T-cell (primary cell): ENCODE measurements around the gene FECH. TPM values are rescaled to one million over a fixed set of nuclear protein-coding genes. Genes with fewer than 3 reads are reported as not detected.

ENCODE experiments used
- ATAC-seq, 4 experiments: fragments of 200-7000 bp in 3 of 4; fragments of 150-1000 bp in 1 of 4; cut with Tn5 transposase; replicated peaks in 1 of 4; 1 replicate in 3 of 4; 2 replicates in 1 of 4; pipeline ENCODE4 v1.10.0; 2021; ENCODE audit warnings: moderate library complexity in 3 of 4, mild to moderate bottlenecking in 2 of 4, moderate number of reproducible peaks in 1 of 4
- CTCF ChIA-PET, 2 donors: fragments of 300-600 bp; sonication (Branson Sonifier 250); formaldehyde crosslinking; loops; one replicate each; lab custom pipeline; 2022; ENCODE audit warnings: antibody characterized with exemption in 2 of 2; lab: Charles Lee
- POLR2A ChIA-PET, 2 donors: fragments of 300-600 bp; sonication (Branson Sonifier 250); formaldehyde crosslinking; loops; one replicate each; lab custom pipeline; 2022; ENCODE audit warnings: antibody characterized with exemption in 2 of 2; lab: Charles Lee
- DNase-seq, 35 experiments: peaks; one replicate each; pipeline versions ENCODE4 v3.0.0 to v3.0.0-alpha.2; 2013 to 2023
- H3K27ac ChIP-seq: one replicate; pipeline ENCODE4 v1.5.1; 2013; ENCODE audit warnings: low read length
- H3K27me3 ChIP-seq, 2 experiments: replicated peaks in 1 of 2; 1 replicate in 1 of 2; 2 replicates in 1 of 2; pipeline versions ENCODE4 v1.6.1 to v1.7.0; 2013; ENCODE audit warnings: low read length in 1 of 2, mixed read lengths in 1 of 2; ENCODE audit not compliant: control insufficient read depth in 2 of 2, insufficient read depth in 2 of 2; ENCODE audit errors: extremely low read depth in 1 of 2
- H3K36me3 ChIP-seq, 2 donors: 1 replicate in 1 of 2; 2 replicates in 1 of 2; pipeline versions ENCODE4 v1.6.1 to v1.7.0; 2013; ENCODE audit warnings: low read length in 1 of 2; ENCODE audit not compliant: control insufficient read depth in 2 of 2, insufficient read depth in 1 of 2; ENCODE audit errors: extremely low read depth in 1 of 2
- H3K4me1 ChIP-seq, 2 experiments: 1 replicate in 1 of 2; 2 replicates in 1 of 2; pipeline versions ENCODE4 v1.6.1 to v1.7.0; 2013; ENCODE audit warnings: low read length in 2 of 2, mixed read lengths in 1 of 2; ENCODE audit not compliant: insufficient read depth in 2 of 2, control insufficient read depth in 1 of 2; ENCODE audit errors: extremely low read depth in 1 of 2
- H3K4me3 ChIP-seq, 2 donors: 1 replicate in 1 of 2; 2 replicates in 1 of 2; pipeline versions ENCODE4 v1.5.1 to v1.7.0; 2013; ENCODE audit warnings: mild to moderate bottlenecking in 2 of 2, low read length in 1 of 2, moderate library complexity in 1 of 2; ENCODE audit not compliant: control insufficient read depth in 1 of 2; ENCODE audit errors: extremely low read depth in 1 of 2
- H3K9me3 ChIP-seq: 2 replicates; pipeline ENCODE4 v1.7.0; 2013
- H3K27ac Mint-ChIP-seq, 2 donors: one replicate each; pipeline ENCODE4 v1.8.0; 2020 to 2021; ENCODE audit warnings: mild to moderate bottlenecking in 2 of 2, mixed read lengths in 2 of 2
- H3K27me3 Mint-ChIP-seq, 2 donors: one replicate each; pipeline ENCODE4 v1.8.0; 2021 to 2022; ENCODE audit warnings: mixed read lengths in 2 of 2
- H3K36me3 Mint-ChIP-seq: one replicate; pipeline ENCODE4 v1.8.0; 2021; ENCODE audit warnings: mixed read lengths
- H3K4me1 Mint-ChIP-seq, 3 donors: one replicate each; pipeline ENCODE4 v1.8.0; 2020 to 2022; ENCODE audit warnings: mixed read lengths in 3 of 3, mild to moderate bottlenecking in 1 of 3
- H3K4me3 Mint-ChIP-seq, 3 donors: one replicate each; pipeline ENCODE4 v1.8.0; 2020 to 2022; ENCODE audit warnings: mild to moderate bottlenecking in 3 of 3, mixed read lengths in 3 of 3, moderate library complexity in 3 of 3
- H3K9me3 Mint-ChIP-seq, 3 donors: one replicate each; pipeline ENCODE4 v1.8.0; 2020 to 2022; ENCODE audit warnings: mixed read lengths in 3 of 3
- WGBS: methylation state at CpG from one replicate; pipeline ENCODE4 v1.1.5; 2013; ENCODE audit warnings: missing lambda C conversion rate; ENCODE audit not compliant: insufficient coverage; 5-methylcytosine and 5-hydroxymethylcytosine counted together
- total RNA-seq, 35 experiments: library from RNA in 6 of 35; stranded (reverse) in 6 of 35; fragments of 120-200 nt in 1 of 35; gene quantifications; one replicate each; pipeline versions ENCODE4 v1.2.1 to v1.2.4 and lab custom pipeline; 2013 to 2026

The FECH gene
- total RNA-seq, 5 donors from 2014 or later (not counting 1 experiment from before 2014, with no cell fraction given), result 9.6 to 16.2 (median 14.4) TPM

DNA sequence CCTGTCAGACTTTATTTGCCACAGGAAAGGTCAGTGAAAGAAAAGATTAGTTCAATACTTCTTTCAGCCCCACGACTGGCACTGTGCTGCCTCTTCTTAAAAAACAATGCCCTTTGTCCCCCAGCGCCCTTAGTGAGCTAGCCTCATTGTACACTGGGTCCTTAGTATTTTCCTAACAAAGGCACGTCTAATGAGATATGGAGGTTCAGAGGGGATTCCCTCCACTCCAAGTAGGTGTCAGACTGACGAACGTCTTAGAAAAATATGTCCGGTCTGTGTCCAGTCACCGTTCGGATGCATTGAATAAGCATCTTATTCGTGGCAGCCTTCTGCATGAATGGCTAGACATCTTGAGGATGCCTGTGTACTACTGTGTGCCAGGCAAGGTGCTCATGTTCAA is 1.1 kb downstream of the FECH start:
- ChIA-PET POLR2A (interaction anchor here in 1 of 2 donors (0.6 kb wide), 3 partner anchors 61 to 1236 kb away, joined by 3 to 6 read pairs (median 3); no protein-coding TSS in a partner anchor), CTCF (interaction anchor here in 1 of 2 donors (0.6 kb wide), 1 partner anchor 31 kb away, joined by 4 read pairs; no protein-coding TSS in a partner anchor)
- ATAC-seq (no peak), DNase-seq (no peak)
- peaks cover 0 to 3% of the 10 kb centered on the region in 2 donors for H3K36me3 ChIP-seq
- Mint-ChIP-seq H3K36me3 (peaks cover 10% of the 10 kb centered on the region), H3K27ac (peak overlapping the region in 1 of 2 donors; percentile 82), H3K4me1 (peaks cover 32 to 38% (median 35%) of the 10 kb centered on the region in 3 donors), H3K9me3 (no peaks in the 10 kb centered on the region), H3K27me3 (no peaks in the 10 kb centered on the region), H3K4me3 (peak overlapping the region; percentile 82 to 88 (median 84))
- H3K4me3 ChIP-seq, result peak overlapping the region in 1 of 2 donors; percentile 65
- no peaks in the 10 kb centered on the region for H3K9me3 ChIP-seq
- H3K4me1 ChIP-seq, result peaks cover 0 to 26% of the 10 kb centered on the region in 2 experiments
- H3K27me3 ChIP-seq, result no peaks in the 10 kb centered on the region
- H3K27ac ChIP-seq, result no peak overlapping the region
- WGBS, result 84% methylated on average over 6 of the region's 9 CpGs

DNA sequence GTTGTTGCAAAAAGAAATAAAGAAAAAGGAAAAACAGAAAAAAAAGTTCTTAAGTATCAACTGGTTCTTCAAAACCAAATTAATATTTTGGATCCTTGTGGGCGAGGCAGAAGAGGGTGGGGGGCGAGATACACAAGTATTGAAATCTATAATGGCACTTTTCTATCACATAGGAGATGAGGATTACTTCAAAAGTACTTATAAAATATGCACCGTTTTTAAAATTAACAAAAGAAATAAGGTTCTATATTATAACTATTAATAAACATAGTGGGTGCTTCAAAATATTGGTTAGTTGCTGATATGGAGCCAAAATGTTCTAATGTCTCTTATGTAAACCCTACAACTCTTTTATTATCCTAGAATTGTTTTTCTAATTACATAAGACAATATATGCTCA is 2.1 kb downstream of the FECH start:
- Histone ChIP-seq H3K27me3 (no peaks in the 10 kb centered on the region), H3K4me1 (peaks cover 5 to 33% of the 10 kb centered on the region in 2 experiments), H3K36me3 (peaks cover 0 to 7% of the 10 kb centered on the region in 2 donors), H3K27ac (no peak overlapping the region), H3K4me3 (no peak overlapping the region), H3K9me3 (no peaks in the 10 kb centered on the region)
- Mint-ChIP-seq H3K36me3 (peaks cover 19% of the 10 kb centered on the region), H3K27me3 (no peaks in the 10 kb centered on the region), H3K4me1 (peaks cover 41 to 46% (median 42%) of the 10 kb centered on the region in 3 donors), H3K9me3 (no peaks in the 10 kb centered on the region), H3K27ac (no peak overlapping the region), H3K4me3 (peak overlapping the region; percentile 13 to 88 (median 57))
- CTCF ChIA-PET, result no interaction called here
- ATAC-seq (no peak), DNase-seq (no peak)
- POLR2A ChIA-PET, result interaction anchor here in 1 of 2 donors (0.7 kb wide), 1 partner anchor 906 kb away, joined by 4 read pairs; no protein-coding TSS in a partner anchor
- WGBS, result no CpG with 5 or more reads among the region's 3 CpGs

DNA sequence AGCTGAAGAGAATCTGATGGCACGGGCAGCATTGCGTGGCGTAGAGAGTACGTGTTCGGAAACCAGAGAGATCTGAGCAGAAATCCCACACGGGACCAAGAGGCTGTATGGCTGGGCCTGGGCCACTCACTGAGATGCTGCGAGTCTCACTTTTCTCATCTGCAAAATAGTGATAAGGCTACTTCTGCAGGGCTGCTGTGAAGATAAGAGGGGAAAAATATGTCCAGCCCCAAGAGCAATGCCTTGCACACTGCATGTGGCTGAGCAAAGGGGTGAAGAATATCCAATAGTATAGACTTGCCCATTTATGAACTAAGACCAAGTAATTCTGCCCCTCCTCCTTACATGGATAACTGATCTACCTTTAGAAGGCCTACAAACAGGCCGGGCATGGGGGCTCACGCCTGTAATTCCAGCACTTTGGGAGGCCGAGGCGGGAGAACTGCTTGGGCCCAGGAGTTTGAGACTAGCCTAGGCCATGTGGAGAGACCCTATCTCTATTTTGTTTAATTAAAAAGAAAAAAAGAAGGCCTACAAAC is 3.1 kb downstream of the FECH start:
- no peak for DNase-seq
- peaks cover 5 to 33% of the 10 kb centered on the region in 2 experiments for H3K4me1 ChIP-seq
- H3K36me3 ChIP-seq, result peaks cover 0 to 10% of the 10 kb centered on the region in 2 donors
- no peaks in the 10 kb centered on the region for H3K27me3 Mint-ChIP-seq
- no peak overlapping the region for H3K4me3 Mint-ChIP-seq
- H3K4me1 Mint-ChIP-seq, result peaks cover 42 to 46% (median 43%) of the 10 kb centered on the region in 3 donors
- ATAC-seq, result no peak
- no peaks in the 10 kb centered on the region for H3K9me3 Mint-ChIP-seq
- no peak overlapping the region for H3K27ac Mint-ChIP-seq
- H3K4me3 ChIP-seq, result no peak overlapping the region
- peaks cover 21% of the 10 kb centered on the region for H3K36me3 Mint-ChIP-seq
- H3K27me3 ChIP-seq, result no peaks in the 10 kb centered on the region
- H3K9me3 ChIP-seq, result no peaks in the 10 kb centered on the region
- ChIA-PET CTCF (interaction anchor here in 1 of 2 donors (0.6 kb wide), 1 partner anchor 38 kb away, joined by 7 read pairs; no protein-coding TSS in a partner anchor), POLR2A (no interaction called here)
- no peak overlapping the region for H3K27ac ChIP-seq
- WGBS, result 94% methylated on average over 7 of the region's 11 CpGs

DNA sequence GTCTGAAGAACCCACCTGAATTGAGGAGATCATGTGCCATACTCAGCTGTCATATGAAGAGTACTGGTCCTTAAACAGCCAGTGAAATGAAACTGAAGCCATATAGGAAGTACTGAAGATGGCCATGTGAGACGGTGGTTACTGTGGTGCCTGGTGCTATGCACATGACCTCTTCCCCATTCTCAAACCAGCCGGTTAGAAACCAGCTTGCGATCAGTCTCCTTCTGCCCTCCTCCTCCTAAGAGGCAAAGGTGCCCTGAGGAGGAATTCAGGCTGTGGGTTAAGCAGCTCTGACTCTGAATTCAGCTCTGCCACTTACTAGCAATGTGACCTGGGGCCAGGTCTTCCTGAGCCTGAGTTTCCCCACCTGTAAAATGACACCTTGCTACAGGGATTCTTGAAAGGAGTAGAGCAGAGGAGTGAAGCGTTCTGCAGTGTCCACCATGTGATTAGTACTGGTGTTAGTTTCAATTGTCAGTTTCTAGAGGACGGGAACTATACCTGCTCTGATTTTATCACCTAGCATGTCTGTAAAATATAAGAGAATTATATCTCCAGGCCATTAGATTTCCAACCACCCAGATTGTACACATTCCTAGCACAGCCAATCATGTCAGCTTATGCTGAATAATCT is 5.1 kb downstream of the FECH start:
- Mint-ChIP-seq H3K4me1 (peaks cover 37 to 43% (median 41%) of the 10 kb centered on the region in 3 donors), H3K27me3 (no peaks in the 10 kb centered on the region), H3K36me3 (peaks cover 30% of the 10 kb centered on the region), H3K9me3 (no peaks in the 10 kb centered on the region), H3K27ac (no peak overlapping the region), H3K4me3 (no peak overlapping the region)
- Histone ChIP-seq H3K27ac (no peak overlapping the region), H3K4me1 (peaks cover 5 to 28% of the 10 kb centered on the region in 2 experiments), H3K36me3 (peaks cover 0 to 22% of the 10 kb centered on the region in 2 donors), H3K4me3 (no peak overlapping the region), H3K27me3 (no peaks in the 10 kb centered on the region), H3K9me3 (no peaks in the 10 kb centered on the region)
- ATAC-seq (peak in 2 of 4 experiments; percentile 22 to 67), DNase-seq (peak in 8 of 35 experiments; percentile 6 to 38 (median 15))
- ChIA-PET POLR2A (no interaction called here), CTCF (interaction anchor here (0.7 kb wide), 2 partner anchors 19 to 23 kb away, joined by 3 to 4 read pairs; no protein-coding TSS in a partner anchor)
- WGBS, result no CpG with 5 or more reads among the region's 5 CpGs

DNA sequence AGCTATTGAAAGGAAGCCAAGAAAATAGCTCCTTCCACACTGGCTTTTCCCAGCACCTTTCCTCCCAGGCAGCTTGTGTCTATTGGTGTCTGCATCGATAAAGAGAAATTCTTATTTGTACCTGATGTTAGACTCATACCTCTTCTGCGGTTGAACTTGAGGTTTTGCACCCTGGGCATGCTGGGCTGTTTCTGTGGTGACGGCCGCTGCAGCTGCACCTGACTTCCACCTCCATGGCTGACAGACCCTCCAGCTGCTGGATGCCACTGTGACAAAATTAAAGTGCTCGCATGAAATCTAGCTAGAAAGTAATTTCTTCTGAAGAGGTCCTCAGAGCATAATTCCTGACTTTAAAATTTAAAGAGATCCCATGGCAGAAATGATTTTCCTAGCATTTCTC is 6.6 kb downstream of the FECH start:
- H3K27ac Mint-ChIP-seq, result no peak overlapping the region
- Histone ChIP-seq H3K4me3 (peak overlapping the region in 1 of 2 donors; percentile 38), H3K27ac (no peak overlapping the region), H3K4me1 (peaks cover 5 to 19% of the 10 kb centered on the region in 2 experiments), H3K36me3 (peaks cover 0 to 30% of the 10 kb centered on the region in 2 donors), H3K27me3 (no peaks in the 10 kb centered on the region), H3K9me3 (no peaks in the 10 kb centered on the region)
- DNase-seq (peak in 1 of 35 experiments; percentile 3), ATAC-seq (no peak)
- CTCF ChIA-PET, result no interaction called here
- peaks cover 36% of the 10 kb centered on the region for H3K36me3 Mint-ChIP-seq
- H3K9me3 Mint-ChIP-seq, result no peaks in the 10 kb centered on the region
- peaks cover 23 to 31% (median 29%) of the 10 kb centered on the region in 3 donors for H3K4me1 Mint-ChIP-seq
- POLR2A ChIA-PET, result interaction anchor here in 1 of 2 donors (1.2 kb wide), 1 partner anchor 15 kb away, joined by 5 read pairs; no protein-coding TSS in a partner anchor
- 51% methylated on average over 3 of the region's 5 CpGs for WGBS
- H3K4me3 Mint-ChIP-seq, result peak overlapping the region in 1 of 3 donors; percentile 27
- H3K27me3 Mint-ChIP-seq, result no peaks in the 10 kb centered on the region

DNA sequence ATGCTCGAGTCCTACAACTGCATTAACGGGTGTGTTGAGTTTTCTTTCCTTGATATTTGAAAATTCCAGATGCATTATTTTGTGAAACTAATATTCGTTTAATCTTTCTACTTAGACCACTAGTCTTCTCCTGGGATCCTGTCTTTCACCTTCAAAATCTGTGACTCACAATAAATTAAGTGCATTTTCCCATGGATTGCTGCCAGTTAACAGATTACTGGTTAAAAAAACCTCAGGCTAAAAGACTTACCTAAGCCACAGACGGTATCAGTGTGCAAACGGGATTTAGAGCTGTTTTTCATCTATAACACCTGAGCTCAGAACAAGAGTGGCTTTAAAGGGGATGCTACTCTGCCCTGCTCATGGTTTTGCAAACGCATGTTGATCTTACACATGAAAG is 10.2 kb downstream of the FECH start:
- ATAC-seq, result no peak
- ChIA-PET CTCF (no interaction called here), POLR2A (no interaction called here)
- Mint-ChIP-seq H3K9me3 (no peaks in the 10 kb centered on the region), H3K27me3 (no peaks in the 10 kb centered on the region), H3K36me3 (peaks cover 53% of the 10 kb centered on the region), H3K27ac (no peak overlapping the region), H3K4me3 (no peak overlapping the region), H3K4me1 (peaks cover 16 to 18% (median 16%) of the 10 kb centered on the region in 3 donors)
- Histone ChIP-seq H3K9me3 (no peaks in the 10 kb centered on the region), H3K27ac (no peak overlapping the region), H3K36me3 (peaks cover 2 to 49% of the 10 kb centered on the region in 2 donors), H3K4me3 (no peak overlapping the region), H3K4me1 (peaks cover 5 to 16% of the 10 kb centered on the region in 2 experiments), H3K27me3 (no peaks in the 10 kb centered on the region)
- 77% methylated on average over 3 of the region's 6 CpGs for WGBS
- DNase-seq, result no peak
